WTC11 (cell line): Measurements from ENCODE around the gene ADCY3. TPM values are rescaled to one million over a fixed set of nuclear protein-coding genes. Genes with fewer than 3 reads are reported as not detected.

Experiments used
- ATAC-seq: fragments of 200-7000 bp; cut with Tn5 transposase; 2 replicates; pipeline ENCODE4 v1.10.0; 2021; ENCODE audit warnings: mild to moderate bottlenecking, moderate library complexity
- CTCF ChIA-PET: fragments of 300-600 bp; sonication (Branson Sonifier 250); formaldehyde crosslinking; loops from one replicate; lab custom pipeline; 2021; ENCODE audit warnings: antibody characterized with exemption; lab: Charles Lee
- POLR2A ChIA-PET: fragments of 350-600 bp; sonication (Branson Sonifier 250); formaldehyde crosslinking; loops from one replicate; lab custom pipeline; 2021; ENCODE audit warnings: antibody characterized with exemption; lab: Charles Lee
- DNase-seq: peaks from one replicate; pipeline ENCODE4 v3.0.0; 2021; ENCODE audit warnings: low spot score
- H3K27ac Mint-ChIP-seq: 2 replicates; pipeline ENCODE4 v1.8.0; 2021; ENCODE audit warnings: mixed read lengths
- H3K27me3 Mint-ChIP-seq: 2 replicates; pipeline ENCODE4 v1.8.0; 2021; ENCODE audit warnings: low read depth, mild to moderate bottlenecking, moderate library complexity, mixed read lengths
- H3K36me3 Mint-ChIP-seq: 2 replicates; pipeline ENCODE4 v1.8.0; 2021; ENCODE audit warnings: mixed read lengths
- H3K4me1 Mint-ChIP-seq: 2 replicates; pipeline ENCODE4 v1.8.0; 2022; ENCODE audit warnings: mixed read lengths
- H3K4me3 Mint-ChIP-seq: 2 replicates; pipeline ENCODE4 v1.8.0; 2021; ENCODE audit warnings: mild to moderate bottlenecking, moderate library complexity, mixed read lengths
- H3K9me3 Mint-ChIP-seq: 2 replicates; pipeline ENCODE4 v1.8.0; 2021; ENCODE audit warnings: mixed read lengths
- CREB1 ChIP-seq: sonication (generic); formaldehyde crosslinking; IDR thresholded peaks from 2 replicates; pipeline ENCODE4 v1.8.0; 2023; ENCODE audit warnings: mild to moderate bottlenecking, missing genetic modification reagents
- GABPB1 ChIP-seq: sonication (generic); formaldehyde crosslinking; IDR thresholded peaks from 2 replicates; pipeline ENCODE4 v1.8.1; 2023; ENCODE audit warnings: mild to moderate bottlenecking, missing genetic modification reagents
- KAT7 ChIP-seq: sonication (generic); formaldehyde crosslinking; IDR thresholded peaks from 2 replicates; pipeline ENCODE4 v1.8.1; 2023; ENCODE audit warnings: missing genetic modification reagents, mild to moderate bottlenecking, borderline replicate concordance
- MXD4 ChIP-seq: fragments of 250-450 bp; sonication (Bioruptor Pico); IDR thresholded peaks from 2 replicates; pipeline ENCODE4 v1.8.0; 2021; ENCODE audit warnings: mild to moderate bottlenecking, moderate library complexity, borderline replicate concordance
- NR2C2 ChIP-seq: sonication (generic); formaldehyde crosslinking; IDR thresholded peaks from 2 replicates; pipeline ENCODE4 v1.8.0; 2022; ENCODE audit warnings: mild to moderate bottlenecking, missing genetic modification reagents
- SOX15 ChIP-seq: fragments of 250-450 bp; sonication (Bioruptor Pico); IDR thresholded peaks from 2 replicates; pipeline ENCODE4 v1.9.0; 2021; ENCODE audit warnings: mild to moderate bottlenecking
- ZBTB21 ChIP-seq: sonication (generic); formaldehyde crosslinking; IDR thresholded peaks from 2 replicates; pipeline ENCODE4 v1.8.1; 2023; ENCODE audit warnings: mild to moderate bottlenecking, missing genetic modification reagents, borderline replicate concordance
- ZNF138 ChIP-seq: sonication (generic); formaldehyde crosslinking; conservative IDR thresholded peaks from 2 replicates; pipeline ENCODE4 v1.8.1; 2022; ENCODE audit warnings: mild to moderate bottlenecking, moderate library complexity, missing genetic modification reagents
- ZNF396 ChIP-seq: fragments of 250-450 bp; sonication (Bioruptor Pico); IDR thresholded peaks from 2 replicates; pipeline ENCODE4 v1.8.0; 2021; ENCODE audit warnings: mild to moderate bottlenecking, moderate library complexity, borderline replicate concordance
- ZNF416 ChIP-seq: fragments of 250-450 bp; sonication (Bioruptor Pico); IDR thresholded peaks from 2 replicates; pipeline ENCODE4 v1.9.0; 2021; ENCODE audit warnings: mild to moderate bottlenecking, inconsistent platforms
- ZNF671 ChIP-seq: fragments of 250-450 bp; sonication (Bioruptor Pico); IDR thresholded peaks from 2 replicates; pipeline ENCODE4 v1.8.0; 2021; ENCODE audit warnings: mild to moderate bottlenecking
- total RNA-seq: library from RNA; stranded (reverse); gene quantifications from 3 replicates; pipeline ENCODE4 v1.2.3, GENCODE V29; 2021
- TF ChIP-seq, protein P1 (sequence below): sonication (generic); formaldehyde crosslinking; IDR thresholded peaks from 2 replicates; pipeline ENCODE4 v1.8.1; 2023; ENCODE audit warnings: mild to moderate bottlenecking, missing genetic modification reagents, borderline replicate concordance
- TF ChIP-seq, protein P2 (sequence below): sonication (generic); formaldehyde crosslinking; IDR thresholded peaks from 2 replicates; pipeline ENCODE4 v1.8.0; 2023; ENCODE audit warnings: missing genetic modification reagents
- TF ChIP-seq, protein P3 (sequence below): sonication (generic); formaldehyde crosslinking; IDR thresholded peaks from 2 replicates; pipeline ENCODE4 v1.8.1; 2022; ENCODE audit warnings: mild to moderate bottlenecking, moderate library complexity, missing genetic modification reagents
- TF ChIP-seq, protein P4 (sequence below): fragments of 250-450 bp; sonication (Bioruptor Pico); IDR thresholded peaks from 2 replicates; pipeline ENCODE4 v2.1.2; 2022; ENCODE audit warnings: mild to moderate bottlenecking, moderate library complexity
- TF ChIP-seq, protein P5 (sequence below): sonication (generic); formaldehyde crosslinking; IDR thresholded peaks from 2 replicates; pipeline ENCODE4 v1.8.1; 2023; ENCODE audit warnings: mild to moderate bottlenecking, moderate library complexity, missing genetic modification reagents
- TF ChIP-seq, protein P6 (sequence below): fragments of 200-600 bp; IDR thresholded peaks from 2 replicates; pipeline ENCODE4 v1.8.0; 2022; ENCODE audit warnings: antibody characterized with exemption
- TF ChIP-seq, protein P7 (sequence below): fragments of 250-450 bp; sonication (Bioruptor Pico); IDR thresholded peaks from 2 replicates; pipeline ENCODE4 v1.9.0; 2021; ENCODE audit warnings: mild to moderate bottlenecking
- TF ChIP-seq, protein P8 (sequence below): sonication (generic); formaldehyde crosslinking; IDR thresholded peaks from 2 replicates; pipeline ENCODE4 v1.8.1; 2023; ENCODE audit warnings: mild to moderate bottlenecking, missing genetic modification reagents, moderate library complexity
- TF ChIP-seq, protein P9 (sequence below): sonication (generic); formaldehyde crosslinking; IDR thresholded peaks from 2 replicates; pipeline ENCODE4 v1.8.1; 2023; ENCODE audit warnings: mild to moderate bottlenecking, missing genetic modification reagents, moderate library complexity

Gene ADCY3
- total RNA-seq, 1 experiment from 2014 or later = 37.1 TPM

DNA sequence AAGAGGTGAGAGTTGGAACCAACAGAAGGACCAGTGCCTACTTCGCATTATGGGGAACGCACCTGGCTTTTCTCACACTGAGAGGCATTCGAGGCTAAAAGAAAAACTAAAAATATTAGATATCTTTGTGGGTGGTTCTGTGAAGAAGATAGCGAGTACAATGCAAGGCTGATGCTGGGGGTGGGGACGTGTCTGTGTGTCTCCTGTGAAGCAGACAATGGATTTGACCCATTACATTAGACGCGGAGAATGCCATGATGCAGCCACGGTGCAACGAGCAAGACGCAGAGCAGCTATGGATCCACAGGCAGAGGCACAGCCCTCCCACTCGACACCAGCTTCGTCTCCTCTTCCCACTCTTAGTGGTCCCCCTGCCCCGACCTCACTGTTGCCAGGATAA lies 61.0 kb downstream of the ADCY3 start (continued):
- TF ChIP-seq, protein P1, sequence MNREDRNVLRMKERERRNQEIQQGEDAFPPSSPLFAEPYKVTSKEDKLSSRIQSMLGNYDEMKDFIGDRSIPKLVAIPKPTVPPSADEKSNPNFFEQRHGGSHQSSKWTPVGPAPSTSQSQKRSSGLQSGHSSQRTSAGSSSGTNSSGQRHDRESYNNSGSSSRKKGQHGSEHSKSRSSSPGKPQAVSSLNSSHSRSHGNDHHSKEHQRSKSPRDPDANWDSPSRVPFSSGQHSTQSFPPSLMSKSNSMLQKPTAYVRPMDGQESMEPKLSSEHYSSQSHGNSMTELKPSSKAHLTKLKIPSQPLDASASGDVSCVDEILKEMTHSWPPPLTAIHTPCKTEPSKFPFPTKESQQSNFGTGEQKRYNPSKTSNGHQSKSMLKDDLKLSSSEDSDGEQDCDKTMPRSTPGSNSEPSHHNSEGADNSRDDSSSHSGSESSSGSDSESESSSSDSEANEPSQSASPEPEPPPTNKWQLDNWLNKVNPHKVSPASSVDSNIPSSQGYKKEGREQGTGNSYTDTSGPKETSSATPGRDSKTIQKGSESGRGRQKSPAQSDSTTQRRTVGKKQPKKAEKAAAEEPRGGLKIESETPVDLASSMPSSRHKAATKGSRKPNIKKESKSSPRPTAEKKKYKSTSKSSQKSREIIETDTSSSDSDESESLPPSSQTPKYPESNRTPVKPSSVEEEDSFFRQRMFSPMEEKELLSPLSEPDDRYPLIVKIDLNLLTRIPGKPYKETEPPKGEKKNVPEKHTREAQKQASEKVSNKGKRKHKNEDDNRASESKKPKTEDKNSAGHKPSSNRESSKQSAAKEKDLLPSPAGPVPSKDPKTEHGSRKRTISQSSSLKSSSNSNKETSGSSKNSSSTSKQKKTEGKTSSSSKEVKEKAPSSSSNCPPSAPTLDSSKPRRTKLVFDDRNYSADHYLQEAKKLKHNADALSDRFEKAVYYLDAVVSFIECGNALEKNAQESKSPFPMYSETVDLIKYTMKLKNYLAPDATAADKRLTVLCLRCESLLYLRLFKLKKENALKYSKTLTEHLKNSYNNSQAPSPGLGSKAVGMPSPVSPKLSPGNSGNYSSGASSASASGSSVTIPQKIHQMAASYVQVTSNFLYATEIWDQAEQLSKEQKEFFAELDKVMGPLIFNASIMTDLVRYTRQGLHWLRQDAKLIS (CRISPR knock-in tag) = no peak
- no peak for TF ChIP-seq CREB1 (CRISPR knock-in tag)
- no peak for TF ChIP-seq ZNF671 (CRISPR knock-in tag)
- no peak for TF ChIP-seq ZBTB21 (CRISPR knock-in tag)
- TF ChIP-seq, protein P2, sequence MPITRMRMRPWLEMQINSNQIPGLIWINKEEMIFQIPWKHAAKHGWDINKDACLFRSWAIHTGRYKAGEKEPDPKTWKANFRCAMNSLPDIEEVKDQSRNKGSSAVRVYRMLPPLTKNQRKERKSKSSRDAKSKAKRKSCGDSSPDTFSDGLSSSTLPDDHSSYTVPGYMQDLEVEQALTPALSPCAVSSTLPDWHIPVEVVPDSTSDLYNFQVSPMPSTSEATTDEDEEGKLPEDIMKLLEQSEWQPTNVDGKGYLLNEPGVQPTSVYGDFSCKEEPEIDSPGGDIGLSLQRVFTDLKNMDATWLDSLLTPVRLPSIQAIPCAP (CRISPR knock-in tag) = no peak
- TF ChIP-seq, protein P3, sequence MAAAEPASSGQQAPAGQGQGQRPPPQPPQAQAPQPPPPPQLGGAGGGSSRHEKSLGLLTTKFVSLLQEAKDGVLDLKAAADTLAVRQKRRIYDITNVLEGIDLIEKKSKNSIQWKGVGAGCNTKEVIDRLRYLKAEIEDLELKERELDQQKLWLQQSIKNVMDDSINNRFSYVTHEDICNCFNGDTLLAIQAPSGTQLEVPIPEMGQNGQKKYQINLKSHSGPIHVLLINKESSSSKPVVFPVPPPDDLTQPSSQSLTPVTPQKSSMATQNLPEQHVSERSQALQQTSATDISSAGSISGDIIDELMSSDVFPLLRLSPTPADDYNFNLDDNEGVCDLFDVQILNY (CRISPR knock-in tag) = no peak
- TF ChIP-seq, all 79 proteins: peak for 0

DNA sequence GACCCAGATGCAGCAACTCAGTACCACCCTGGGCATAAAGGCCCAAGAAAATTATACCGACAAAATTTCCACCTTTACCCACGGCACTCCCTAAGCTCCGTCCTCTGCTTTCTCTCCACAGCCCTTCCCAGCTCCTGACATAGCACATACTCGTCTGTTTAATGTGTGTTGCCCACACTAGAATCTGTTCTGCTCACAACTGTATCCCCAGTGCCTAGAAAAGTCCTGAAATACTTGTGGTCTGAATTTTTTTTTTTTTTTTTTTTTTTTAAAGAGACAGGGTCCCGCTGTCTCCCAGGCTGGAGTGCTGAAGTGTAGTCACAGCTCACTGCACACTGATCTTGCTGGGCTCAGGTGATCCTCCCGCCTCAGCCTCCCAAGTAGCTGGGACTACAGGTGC lies 62.3 kb downstream of the ADCY3 start:
- H3K27me3 Mint-ChIP-seq = no peaks in the 10 kb centered on the region
- TF ChIP-seq GABPB1 (CRISPR knock-in tag) (no peak), KAT7 (CRISPR knock-in tag) (no peak), MXD4 (CRISPR knock-in tag) (no peak), ZNF396 (CRISPR knock-in tag) (no peak), NR2C2 (CRISPR knock-in tag) (no peak), ZNF416 (CRISPR knock-in tag) (no peak), ZNF138 (CRISPR knock-in tag) (no peak), SOX15 (CRISPR knock-in tag) (no peak)
- TF ChIP-seq, protein P4, sequence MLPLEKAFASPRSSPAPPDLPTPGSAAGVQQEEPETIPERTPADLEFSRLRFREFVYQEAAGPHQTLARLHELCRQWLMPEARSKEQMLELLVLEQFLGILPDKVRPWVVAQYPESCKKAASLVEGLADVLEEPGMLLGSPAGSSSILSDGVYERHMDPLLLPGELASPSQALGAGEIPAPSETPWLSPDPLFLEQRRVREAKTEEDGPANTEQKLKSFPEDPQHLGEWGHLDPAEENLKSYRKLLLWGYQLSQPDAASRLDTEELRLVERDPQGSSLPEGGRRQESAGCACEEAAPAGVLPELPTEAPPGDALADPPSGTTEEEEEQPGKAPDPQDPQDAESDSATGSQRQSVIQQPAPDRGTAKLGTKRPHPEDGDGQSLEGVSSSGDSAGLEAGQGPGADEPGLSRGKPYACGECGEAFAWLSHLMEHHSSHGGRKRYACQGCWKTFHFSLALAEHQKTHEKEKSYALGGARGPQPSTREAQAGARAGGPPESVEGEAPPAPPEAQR (CRISPR knock-in tag) = no peak
- TF ChIP-seq, protein P5, sequence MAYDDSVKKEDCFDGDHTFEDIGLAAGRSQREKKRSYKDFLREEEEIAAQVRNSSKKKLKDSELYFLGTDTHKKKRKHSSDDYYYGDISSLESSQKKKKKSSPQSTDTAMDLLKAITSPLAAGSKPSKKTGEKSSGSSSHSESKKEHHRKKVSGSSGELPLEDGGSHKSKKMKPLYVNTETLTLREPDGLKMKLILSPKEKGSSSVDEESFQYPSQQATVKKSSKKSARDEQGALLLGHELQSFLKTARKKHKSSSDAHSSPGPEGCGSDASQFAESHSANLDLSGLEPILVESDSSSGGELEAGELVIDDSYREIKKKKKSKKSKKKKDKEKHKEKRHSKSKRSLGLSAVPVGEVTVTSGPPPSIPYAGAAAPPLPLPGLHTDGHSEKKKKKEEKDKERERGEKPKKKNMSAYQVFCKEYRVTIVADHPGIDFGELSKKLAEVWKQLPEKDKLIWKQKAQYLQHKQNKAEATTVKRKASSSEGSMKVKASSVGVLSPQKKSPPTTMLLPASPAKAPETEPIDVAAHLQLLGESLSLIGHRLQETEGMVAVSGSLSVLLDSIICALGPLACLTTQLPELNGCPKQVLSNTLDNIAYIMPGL (CRISPR knock-in tag) = no peak
- TF ChIP-seq, protein P6, sequence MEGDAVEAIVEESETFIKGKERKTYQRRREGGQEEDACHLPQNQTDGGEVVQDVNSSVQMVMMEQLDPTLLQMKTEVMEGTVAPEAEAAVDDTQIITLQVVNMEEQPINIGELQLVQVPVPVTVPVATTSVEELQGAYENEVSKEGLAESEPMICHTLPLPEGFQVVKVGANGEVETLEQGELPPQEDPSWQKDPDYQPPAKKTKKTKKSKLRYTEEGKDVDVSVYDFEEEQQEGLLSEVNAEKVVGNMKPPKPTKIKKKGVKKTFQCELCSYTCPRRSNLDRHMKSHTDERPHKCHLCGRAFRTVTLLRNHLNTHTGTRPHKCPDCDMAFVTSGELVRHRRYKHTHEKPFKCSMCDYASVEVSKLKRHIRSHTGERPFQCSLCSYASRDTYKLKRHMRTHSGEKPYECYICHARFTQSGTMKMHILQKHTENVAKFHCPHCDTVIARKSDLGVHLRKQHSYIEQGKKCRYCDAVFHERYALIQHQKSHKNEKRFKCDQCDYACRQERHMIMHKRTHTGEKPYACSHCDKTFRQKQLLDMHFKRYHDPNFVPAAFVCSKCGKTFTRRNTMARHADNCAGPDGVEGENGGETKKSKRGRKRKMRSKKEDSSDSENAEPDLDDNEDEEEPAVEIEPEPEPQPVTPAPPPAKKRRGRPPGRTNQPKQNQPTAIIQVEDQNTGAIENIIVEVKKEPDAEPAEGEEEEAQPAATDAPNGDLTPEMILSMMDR = no peak
- TF ChIP-seq, protein P7, sequence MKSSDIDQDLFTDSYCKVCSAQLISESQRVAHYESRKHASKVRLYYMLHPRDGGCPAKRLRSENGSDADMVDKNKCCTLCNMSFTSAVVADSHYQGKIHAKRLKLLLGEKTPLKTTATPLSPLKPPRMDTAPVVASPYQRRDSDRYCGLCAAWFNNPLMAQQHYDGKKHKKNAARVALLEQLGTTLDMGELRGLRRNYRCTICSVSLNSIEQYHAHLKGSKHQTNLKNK = no peak
- TF ChIP-seq, protein P8, sequence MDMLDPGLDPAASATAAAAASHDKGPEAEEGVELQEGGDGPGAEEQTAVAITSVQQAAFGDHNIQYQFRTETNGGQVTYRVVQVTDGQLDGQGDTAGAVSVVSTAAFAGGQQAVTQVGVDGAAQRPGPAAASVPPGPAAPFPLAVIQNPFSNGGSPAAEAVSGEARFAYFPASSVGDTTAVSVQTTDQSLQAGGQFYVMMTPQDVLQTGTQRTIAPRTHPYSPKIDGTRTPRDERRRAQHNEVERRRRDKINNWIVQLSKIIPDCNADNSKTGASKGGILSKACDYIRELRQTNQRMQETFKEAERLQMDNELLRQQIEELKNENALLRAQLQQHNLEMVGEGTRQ (CRISPR knock-in tag) = no peak
- TF ChIP-seq, protein P9, sequence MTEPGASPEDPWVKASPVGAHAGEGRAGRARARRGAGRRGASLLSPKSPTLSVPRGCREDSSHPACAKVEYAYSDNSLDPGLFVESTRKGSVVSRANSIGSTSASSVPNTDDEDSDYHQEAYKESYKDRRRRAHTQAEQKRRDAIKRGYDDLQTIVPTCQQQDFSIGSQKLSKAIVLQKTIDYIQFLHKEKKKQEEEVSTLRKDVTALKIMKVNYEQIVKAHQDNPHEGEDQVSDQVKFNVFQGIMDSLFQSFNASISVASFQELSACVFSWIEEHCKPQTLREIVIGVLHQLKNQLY = no peak
- TF ChIP-seq, all 79 proteins: peak for 0
- DNase-seq (no peak), ATAC-seq (no peak)
- Mint-ChIP-seq H3K4me3 (no peak overlapping the region), H3K36me3 (peaks cover 6% of the 10 kb centered on the region; the same call in 1 of the 2 replicates), H3K9me3 (no peaks in the 10 kb centered on the region), H3K4me1 (no peaks in the 10 kb centered on the region), H3K27ac (no peak overlapping the region)
- ChIA-PET CTCF (interaction anchor here (0.6 to 0.9 kb wide), 2 partner anchors 30 to 527 kb away, joined by 3 to 4 read pairs; no protein-coding TSS in a partner anchor), POLR2A (interaction anchor here (0.7 to 1.0 kb wide), 2 partner anchors 22 to 231 kb away, joined by 3 read pairs; no protein-coding TSS in a partner anchor)
